ENCODE data around the gene DEDD. TPM values are rescaled to one million over a fixed set of nuclear protein-coding genes. Genes with fewer than 3 reads are reported as not detected.

The DEDD gene
- polyA plus RNA-seq, 2 of the 4 experiments (the other 2 are of a cell fraction) = 25.3 to 38.4 TPM

GRCh38 chr1:161121042-161121650 lies 11.3 kb downstream of the DEDD start:
- no peak overlapping the region for H3K4me3 ChIP-seq
- DNase-seq (ENCODE audit: low read depth in 1 of 2, low spot score in 1 of 2) (no peak), FAIRE-seq (no peak), ATAC-seq (no peak)
- 94% methylated on average over 3 of the region's 3 CpGs for WGBS (ENCODE audit: missing lambda C conversion rate)
- ChIA-PET CTCF (interaction anchor here (1.0 to 1.3 kb wide), 3 partner anchors 50 to 254 kb away, joined by 3 to 6 read pairs (median 3); no protein-coding TSS in a partner anchor), POLR2A (interaction anchor here (2.0 kb wide), 1 partner anchor 11 kb away, joined by 10 read pairs; the partner anchor contains the start of gene DEDD)
- H3K4me1 ChIP-seq = peaks cover 24% of the 10 kb centered on the region
- H3K4me2 ChIP-seq = no peak overlapping the region
- TF ChIP-seq FOSB (CRISPR knock-in tag; IDR thresholded peaks at IDR 0.05) (no peak), HDAC2 (IDR thresholded peaks at IDR 0.05) (no peak), TFCP2L1 (CRISPR knock-in tag; IDR thresholded peaks at IDR 0.05) (no peak), GATA3 (IDR thresholded peaks at IDR 0.05; ENCODE audit: borderline replicate concordance) (no peak), EHF (CRISPR knock-in tag; IDR thresholded peaks at IDR 0.05) (no peak), FOXS1 (CRISPR knock-in tag; IDR thresholded peaks at IDR 0.05) (no peak), EHMT2 (IDR thresholded peaks at IDR 0.05; ENCODE audit: low read depth) (no peak), SREBF2 (IDR thresholded peaks at IDR 0.05) (no peak), CEBPB (IDR thresholded peaks at IDR 0.05) (no peak)
- no peak overlapping the region for H3K27ac ChIP-seq
- H3K9me3 ChIP-seq = no peaks in the 10 kb centered on the region

GRCh38 chr1:161119092-161119903 lies 13.2 kb downstream of the DEDD start:
- 69% methylated on average over 10 of the region's 10 CpGs for WGBS (ENCODE audit: missing lambda C conversion rate)
- Histone ChIP-seq H3K4me3 (peak overlapping the region; percentile 83; the same call in 2 of the 3 replicates), H3K9me3 (no peaks in the 10 kb centered on the region), H3K4me1 (peaks cover 42% of the 10 kb centered on the region), H3K27ac (peak overlapping the region; percentile 87 to 97; a peak in 5 of 6 replicates), H3K4me2 (peak overlapping the region; percentile 91)
- peak; percentile 45; the same call in 1 of the 2 replicates for TF ChIP-seq FOSB (CRISPR knock-in tag; IDR thresholded peaks at IDR 0.05)
- TF ChIP-seq RAD21 (conservative IDR thresholded peaks at IDR 0.05 in 1 of 2, IDR thresholded peaks at IDR 0.05 in 1 of 2) = 0 out of 5 replicates have a peak, but pooled peaks of 1 of the 2 experiments have one; percentile 9
- no peak for TF ChIP-seq KDM1A (IDR thresholded peaks at IDR 0.05; ENCODE audit: low read depth)
- TF ChIP-seq CTCF (IDR thresholded peaks at IDR 0.05) = peak; percentile 23; the same call in 2 of the 3 replicates
- ChIA-PET POLR2A (no interaction called here), CTCF (interaction anchor here (6.1 kb wide), 1 partner anchor 21 kb away, joined by 40 read pairs; the partner anchor contains the start of gene KLHDC9)
- FAIRE-seq (no peak), DNase-seq (ENCODE audit: low read depth in 1 of 2, low spot score in 1 of 2) (peak; percentile 85 to 89), ATAC-seq (peak; percentile 77 to 81)

GRCh38 chr1:161117759-161118581 lies 14.5 kb downstream of the DEDD start, which contains the start of the genes NIT1 and PFDN2:
Gene NIT1 (plus strand): TSS chr1:161118105. CDS start chr1:161118177, 72 bp downstream.
Gene PFDN2 (minus strand): TSS chr1:161118037. CDS start chr1:161118026, 11 bp downstream.
- peak within 1 kb of the TSS; percentile 91 for H3K4me2 ChIP-seq
- DNase-seq (ENCODE audit: low read depth in 1 of 2, low spot score in 1 of 2) = peak; percentile 85 to 88
- POLR2A ChIA-PET = interaction anchor here (0.6 to 1.6 kb wide), 8 partner anchors 10 to 98 kb away, joined by 3 to 18 read pairs (median 4); partner anchors contain the start of genes DEDD, KLHDC9 and UFC1
- H3K4me1 ChIP-seq = peaks cover 55% of the 10 kb centered on the region
- peak within 1 kb of the TSS; percentile 87 to 97 for H3K27ac ChIP-seq
- 2% methylated on average over 42 of the region's 58 CpGs for WGBS (ENCODE audit: missing lambda C conversion rate)
- peak; percentile 83 to 88 for ATAC-seq
- CTCF ChIA-PET = interaction anchor here (0.6 to 6.1 kb wide), 6 partner anchors 12 to 127 kb away, joined by 3 to 40 read pairs (median 3); partner anchors contain the start of gene KLHDC9
- FAIRE-seq = no peak
- H3K4me3 ChIP-seq = peak within 1 kb of the TSS; percentile 83
- no peaks in the 10 kb centered on the region for H3K9me3 ChIP-seq
- TF ChIP-seq ATOH8 (CRISPR knock-in tag; IDR thresholded peaks at IDR 0.05; ENCODE audit: low read depth) (no peak), FOSL2 (IDR thresholded peaks at IDR 0.05) (no peak), FOSL2 (CRISPR knock-in tag; IDR thresholded peaks at IDR 0.05) (no peak), POLR2AphosphoS2 (conservative IDR thresholded peaks at IDR 0.05; ENCODE audit: low read length) (0 out of 2 replicates have a peak, but pooled peaks have one; percentile 78), TP53 (CRISPR knock-in tag; IDR thresholded peaks at IDR 0.05) (no peak), RAD21 (conservative IDR thresholded peaks at IDR 0.05 in 1 of 2, IDR thresholded peaks at IDR 0.05 in 1 of 2) (no peak), JUN (IDR thresholded peaks at IDR 0.05) (peak; percentile 71 to 90; a peak in 4 of 5 replicates), MAZ (IDR thresholded peaks at IDR 0.05; ENCODE audit: borderline replicate concordance, low read depth, low read length) (0 out of 2 replicates have a peak, but pooled peaks have one; percentile 18), MYC (IDR thresholded peaks at IDR 0.05; ENCODE audit: borderline replicate concordance, low read length) (0 out of 2 replicates have a peak, but pooled peaks have one; percentile 14), CEBPB (IDR thresholded peaks at IDR 0.05) (no peak), SREBF2 (IDR thresholded peaks at IDR 0.05) (no peak), E2F6 (IDR thresholded peaks at IDR 0.05; ENCODE audit: borderline replicate concordance, low read depth) (0 out of 2 replicates have a peak, but pooled peaks have one; percentile 31), USF2 (IDR thresholded peaks at IDR 0.05) (no peak), KDM1A (IDR thresholded peaks at IDR 0.05; ENCODE audit: low read depth) (no peak), ZNF302 (CRISPR knock-in tag; IDR thresholded peaks at IDR 0.05) (no peak), ESRRA (IDR thresholded peaks at IDR 0.05; ENCODE audit: borderline replicate concordance, low read length) (no peak), HEYL (CRISPR knock-in tag; IDR thresholded peaks at IDR 0.05) (no peak)

Data from A549 (cell line).